HG02610 (cell line): ENCODE measurements around the gene BBC3.

ENCODE experiments used
- ATAC-seq: cut with Tn5 transposase; IDR thresholded peaks from one replicate; pipeline ENCODE4 v1.9.1; 2021; ENCODE audit warnings: mild to moderate bottlenecking, moderate library complexity; ENCODE audit not compliant: unreplicated experiment

Gene BBC3

DNA sequence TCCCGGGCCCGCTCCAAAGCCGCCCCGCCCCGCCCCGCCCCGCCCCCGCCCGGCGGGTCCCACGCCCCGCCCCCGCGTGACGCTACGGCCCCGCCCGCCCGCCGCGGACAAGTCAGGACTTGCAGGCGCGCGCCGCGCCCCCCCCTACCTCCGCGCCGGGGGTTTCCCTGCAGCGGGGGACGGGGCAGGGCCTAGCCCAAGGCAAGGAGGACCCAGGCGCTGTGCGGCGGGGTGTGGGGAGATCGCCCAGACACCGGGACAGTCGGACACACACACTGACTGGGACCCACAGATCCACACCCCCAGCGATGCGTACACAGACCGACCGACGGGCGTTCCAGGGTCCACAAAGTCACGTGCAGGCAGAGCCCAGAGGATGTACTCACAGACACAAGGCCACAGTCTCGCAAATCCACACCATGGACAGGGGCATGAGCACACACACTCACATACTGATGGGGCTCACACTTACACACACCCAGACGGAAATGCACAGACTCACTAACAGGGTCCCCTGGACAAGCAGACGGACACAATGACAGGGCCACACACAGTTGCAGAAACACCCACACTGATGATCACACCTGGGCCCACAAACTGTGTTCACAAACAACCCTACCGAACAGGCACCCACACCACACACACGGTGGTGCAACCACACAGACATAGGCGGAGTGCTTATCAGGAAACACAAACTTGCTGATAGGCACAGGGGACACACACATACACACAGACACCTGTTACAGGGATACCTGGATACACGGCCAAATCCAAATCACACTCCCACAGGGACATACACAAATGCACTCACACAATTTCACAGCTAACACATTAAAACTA, 436 bp upstream of the BBC3 start:
- ATAC-seq, result peak; percentile 40

DNA sequence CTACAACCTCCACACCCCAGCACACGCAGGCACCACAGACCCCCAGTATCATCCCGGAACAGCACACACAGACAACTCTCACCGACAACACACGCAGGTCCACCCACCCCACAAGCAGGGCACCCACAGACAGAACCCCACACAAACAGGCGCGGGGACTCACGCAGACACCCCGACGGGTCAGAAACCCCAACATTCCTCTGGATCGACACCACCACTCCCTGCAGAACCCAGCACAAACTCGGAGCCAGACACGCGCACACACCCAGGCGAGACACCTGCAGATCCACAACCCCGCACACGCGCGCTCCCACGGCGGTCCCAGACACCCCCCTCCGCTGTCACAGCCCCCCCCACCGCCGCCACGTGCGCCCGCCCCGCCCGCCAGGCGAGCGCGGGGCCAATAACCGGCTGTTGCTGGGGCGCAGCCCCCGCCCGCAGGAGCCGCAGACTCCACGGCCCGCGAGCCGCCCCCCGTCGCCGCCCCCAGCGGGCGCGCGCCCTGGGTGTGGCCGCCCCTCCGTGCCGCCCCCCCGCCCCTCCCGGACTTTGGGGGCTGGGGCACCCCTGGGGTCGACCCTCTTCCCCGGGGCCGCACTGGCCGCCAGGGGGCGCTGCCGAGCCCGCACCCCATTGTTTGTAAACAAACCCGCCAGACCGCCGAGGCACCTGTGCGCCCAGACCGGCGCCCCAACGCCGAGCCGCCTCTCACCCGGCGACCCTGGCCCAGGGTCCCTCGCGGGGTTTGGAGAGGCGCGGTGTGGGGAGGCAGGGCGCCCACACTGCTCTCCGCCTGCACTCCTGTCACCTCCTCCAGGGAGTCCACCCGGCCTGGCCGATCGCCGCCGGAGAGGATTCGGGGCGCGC, 712 bp downstream of the BBC3 start:
- no peak for ATAC-seq

DNA sequence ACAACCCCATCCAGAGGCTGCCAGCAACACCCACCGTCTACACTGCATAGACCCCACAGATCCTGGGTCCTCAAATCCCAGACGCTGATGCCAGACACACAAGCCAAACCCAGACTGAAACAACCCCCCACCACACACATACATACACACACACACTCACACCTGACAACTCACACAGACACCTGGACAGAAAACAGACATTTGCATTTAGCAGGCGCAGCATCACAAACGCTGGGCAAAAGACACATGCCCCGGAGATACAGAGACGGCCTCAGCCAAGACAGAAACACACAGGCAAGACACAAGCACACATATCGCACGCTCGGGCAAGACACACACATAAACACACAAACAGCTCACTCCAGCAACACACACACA, 1.3 kb downstream of the BBC3 start:
- no peak for ATAC-seq

DNA sequence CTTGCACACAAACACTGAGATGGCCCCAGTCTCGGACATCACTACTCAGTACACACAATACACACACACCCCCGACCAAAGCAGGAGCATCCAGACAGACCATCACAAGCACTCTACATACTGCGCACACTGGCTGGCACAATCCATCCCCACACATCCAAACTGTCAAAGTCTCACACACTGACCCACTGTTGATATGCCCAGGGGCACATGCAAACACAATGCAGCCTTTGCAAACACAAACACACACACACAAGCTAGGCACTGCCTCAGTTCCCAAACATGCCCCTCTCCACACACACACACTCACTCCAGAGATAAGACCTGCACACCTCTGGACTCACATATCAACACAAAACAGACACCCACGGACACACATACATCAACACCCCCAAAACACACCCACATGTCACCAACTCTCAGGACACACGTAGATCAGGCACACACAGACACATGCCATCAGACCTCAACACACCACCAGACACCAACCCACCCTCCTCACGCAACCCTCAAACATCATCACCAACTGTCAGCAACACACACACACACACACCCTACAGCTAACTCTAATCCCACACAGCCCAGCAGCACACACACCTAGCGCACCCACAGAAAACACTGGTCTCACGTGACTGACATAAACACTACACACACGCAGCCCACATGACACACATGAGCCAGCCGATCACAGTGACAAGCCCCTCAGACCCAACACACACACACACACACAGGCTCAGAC, 1.9 kb downstream of the BBC3 start:
- no peak for ATAC-seq

DNA sequence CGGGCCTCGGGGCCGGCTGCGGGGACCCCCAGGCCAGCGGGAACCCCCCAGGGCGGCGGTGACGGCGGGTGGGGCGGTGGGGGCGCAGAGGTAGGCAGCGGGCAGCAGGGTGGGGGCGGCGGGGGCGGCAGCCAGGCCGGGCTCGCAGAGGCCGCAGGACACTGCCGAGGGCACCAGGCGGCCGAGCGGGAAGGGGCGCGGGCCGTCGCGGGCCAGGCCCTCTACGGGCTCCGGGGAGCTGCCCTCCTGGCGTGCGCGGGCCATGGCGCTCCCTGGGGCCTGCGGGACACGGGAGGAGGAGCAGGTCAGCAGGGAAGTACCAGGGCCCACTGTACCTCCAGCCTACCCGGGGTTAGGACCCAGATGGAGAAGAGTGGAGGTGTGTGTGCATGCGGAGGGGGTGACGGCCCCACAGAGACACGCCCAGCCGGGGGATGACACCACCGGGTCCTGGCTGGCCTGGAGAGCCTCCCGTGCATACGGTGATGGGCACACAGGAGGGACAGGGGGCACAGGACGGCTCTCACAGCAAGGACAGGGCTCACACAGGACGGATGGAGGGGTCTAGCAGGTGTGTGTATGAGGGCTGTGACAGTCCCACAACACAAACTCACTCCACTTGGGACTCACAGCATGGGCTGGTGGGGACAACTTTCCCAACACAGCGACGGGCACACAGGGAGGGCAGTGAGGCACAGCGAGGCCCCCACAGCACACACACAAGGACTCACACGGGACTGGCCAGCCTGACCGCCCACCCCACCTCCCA, 2.6 kb downstream of the BBC3 start:
- no peak for ATAC-seq

DNA sequence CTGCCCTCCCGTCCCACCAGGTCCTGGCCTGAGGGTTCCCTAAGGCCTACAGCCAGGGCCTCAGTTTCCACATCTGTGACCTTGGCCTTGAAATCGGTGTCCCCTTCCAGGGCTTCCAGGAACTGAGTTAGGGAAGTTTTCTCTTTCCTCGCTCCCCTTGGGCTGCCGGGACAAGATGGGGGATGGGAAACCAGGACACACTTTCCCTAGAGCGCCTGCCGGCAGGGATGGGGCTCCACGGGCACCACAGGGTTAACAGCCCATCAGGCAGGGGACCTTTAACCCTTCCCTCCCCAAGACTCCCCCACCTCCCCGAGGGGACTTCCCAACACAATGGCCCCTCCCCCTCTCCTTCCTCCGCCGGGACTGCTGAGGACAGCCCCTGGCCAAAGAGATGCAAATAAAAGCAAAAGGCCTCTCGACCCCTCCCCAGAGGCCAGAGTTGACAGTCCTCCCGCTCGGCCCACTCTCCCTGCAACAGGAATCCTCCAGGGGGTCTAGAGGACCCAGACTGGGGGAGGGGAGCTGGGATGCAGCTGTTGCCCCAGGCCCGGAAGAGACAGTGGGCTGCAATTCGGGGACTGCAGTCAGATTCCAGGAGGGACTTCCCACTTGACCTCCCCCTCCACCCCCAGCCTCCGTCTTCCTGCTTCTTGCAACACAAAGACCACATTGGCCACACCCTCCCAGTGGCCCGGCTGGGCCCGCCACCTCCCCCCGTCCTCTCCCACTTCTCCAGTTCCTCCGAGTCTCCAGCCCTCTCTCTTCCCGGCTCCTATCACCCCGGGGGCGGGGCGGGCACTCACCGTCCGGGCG, 3.4 kb downstream of the BBC3 start:
- no peak for ATAC-seq

DNA sequence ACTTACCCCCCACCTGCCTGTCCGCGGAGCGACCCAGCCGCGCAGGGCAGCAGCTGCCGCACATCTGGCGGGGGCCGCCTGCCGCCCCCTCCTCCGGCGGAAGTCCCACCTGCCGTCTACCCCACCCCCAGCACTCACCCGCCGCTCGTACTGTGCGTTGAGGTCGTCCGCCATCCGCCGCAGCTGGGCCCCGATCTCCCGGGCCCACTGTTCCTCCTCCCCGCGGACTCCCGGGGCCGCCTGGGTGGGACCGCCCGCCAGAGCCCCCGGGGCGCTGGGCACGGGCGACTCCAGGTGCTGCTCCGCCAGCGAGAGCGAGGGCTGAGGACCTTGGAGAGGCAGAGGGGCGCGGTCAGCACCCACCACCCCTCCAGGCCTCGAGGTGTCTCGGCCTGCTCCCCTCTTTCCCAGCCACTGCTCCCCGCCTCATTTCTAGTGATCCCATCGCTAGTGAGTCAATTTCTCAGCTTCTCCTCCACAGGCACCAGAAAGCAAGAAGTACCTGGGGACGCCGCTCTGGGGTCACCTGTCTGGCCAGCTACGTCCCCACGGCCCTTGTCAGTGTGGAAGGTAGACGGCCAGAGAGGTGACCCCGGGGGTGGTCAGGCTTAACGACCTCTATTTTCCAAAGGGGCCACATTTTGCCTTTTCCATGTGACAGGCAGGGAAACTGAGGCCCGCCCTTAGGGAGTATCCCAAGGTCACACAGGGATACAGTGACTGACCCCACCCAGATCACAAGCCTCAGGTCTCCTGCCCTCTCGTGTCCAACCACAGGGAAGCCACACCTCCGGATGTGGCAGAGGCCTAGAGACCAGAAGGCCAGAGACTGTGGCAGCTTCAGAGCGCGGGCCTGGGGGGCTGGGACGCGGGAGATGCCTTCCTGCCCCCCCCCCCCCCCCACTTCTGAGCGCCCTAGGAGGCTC, 4.3 kb downstream of the BBC3 start:
- peak; percentile 23 for ATAC-seq

DNA sequence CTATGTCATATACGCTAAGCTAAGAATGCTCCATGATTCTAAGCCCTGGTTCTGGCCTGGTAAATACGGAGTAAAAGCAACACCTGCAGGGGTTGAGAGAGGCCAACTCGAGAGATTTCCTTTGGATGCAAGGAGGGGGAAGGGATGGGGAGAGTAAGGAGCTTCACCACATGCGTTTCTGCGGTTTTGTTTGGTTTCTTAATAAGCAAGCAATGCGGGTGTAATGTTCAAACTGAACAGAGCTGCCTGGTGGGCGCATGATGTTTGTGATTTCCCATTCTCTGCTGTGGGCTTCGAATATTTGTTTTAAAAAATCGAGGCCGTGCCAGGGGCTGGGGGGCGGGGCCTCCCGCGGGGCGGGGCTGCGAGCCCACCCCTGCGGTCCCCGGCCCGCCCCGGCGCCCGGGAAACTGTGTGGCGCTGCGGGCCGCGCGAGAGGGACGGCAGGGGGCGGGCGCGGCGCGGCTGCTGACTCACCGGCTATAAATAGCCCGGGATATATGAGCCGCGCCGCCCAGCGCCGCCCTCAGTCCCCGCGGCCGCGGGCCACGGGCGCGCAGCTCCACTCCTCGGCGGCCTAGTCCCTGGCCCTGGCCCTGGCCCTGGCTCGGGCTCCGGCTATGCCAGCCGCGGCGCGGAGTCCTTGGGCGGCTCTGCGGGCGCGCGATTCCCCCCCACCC, 5.1 kb downstream of the BBC3 start:
- ATAC-seq, result peak; percentile 37

DNA sequence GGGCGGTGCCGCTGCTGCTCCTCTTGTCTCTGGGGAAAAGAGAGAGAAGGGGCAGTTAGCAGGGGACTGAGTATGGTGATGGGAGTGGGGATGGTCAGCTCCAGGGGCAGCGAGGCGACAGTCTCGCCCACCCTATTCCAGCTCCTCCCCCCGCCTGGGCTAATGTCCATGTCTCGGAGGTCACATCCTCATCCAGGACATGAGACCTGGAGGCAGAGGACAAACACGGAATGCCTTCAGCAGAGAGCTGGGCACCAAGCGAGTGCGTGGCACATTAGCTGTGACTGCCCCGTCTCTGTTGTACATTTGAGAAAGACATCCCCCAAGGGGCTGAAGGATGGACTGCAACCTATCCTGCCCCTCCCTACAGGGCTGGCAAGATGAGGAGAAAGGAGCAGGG, 9.1 kb downstream of the BBC3 start:
- ATAC-seq, result no peak

DNA sequence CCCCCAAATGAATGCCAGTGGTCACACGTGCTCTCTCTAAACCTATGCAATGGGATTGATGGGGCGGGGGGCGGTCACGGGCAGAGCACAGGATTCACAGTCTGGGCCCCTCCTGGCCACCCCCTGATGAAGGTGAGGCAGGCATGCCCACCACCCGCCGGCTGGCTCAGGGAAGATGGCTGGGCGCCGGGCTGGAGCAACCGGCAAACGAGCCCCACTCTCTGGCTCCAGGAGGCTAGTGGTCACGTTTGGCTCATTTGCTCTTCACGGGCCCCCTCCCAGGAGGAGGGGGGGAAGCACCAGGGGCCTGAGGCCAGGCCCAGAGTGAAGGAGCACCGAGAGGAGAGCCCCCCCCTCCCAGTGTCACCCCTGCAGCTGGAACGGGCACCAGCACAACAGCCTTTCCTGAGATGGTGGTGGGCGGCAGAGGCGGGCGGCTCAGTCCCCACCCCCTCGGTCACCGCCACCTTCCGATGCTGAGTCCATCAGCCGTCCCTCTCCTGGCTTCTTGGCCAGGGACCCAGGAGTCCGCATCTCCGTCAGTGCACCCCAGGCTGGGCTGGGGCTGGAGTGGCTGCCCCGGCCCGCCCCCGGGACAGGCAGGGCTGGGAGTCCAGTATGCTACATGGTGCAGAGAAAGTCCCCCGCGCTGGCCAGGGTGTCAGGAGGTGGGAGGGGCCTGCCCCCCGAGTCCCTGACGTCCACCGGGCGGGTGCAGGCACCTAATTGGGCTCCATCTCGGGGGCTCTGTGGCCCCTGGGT, 9.7 kb downstream of the BBC3 start:
- ATAC-seq, result no peak

DNA sequence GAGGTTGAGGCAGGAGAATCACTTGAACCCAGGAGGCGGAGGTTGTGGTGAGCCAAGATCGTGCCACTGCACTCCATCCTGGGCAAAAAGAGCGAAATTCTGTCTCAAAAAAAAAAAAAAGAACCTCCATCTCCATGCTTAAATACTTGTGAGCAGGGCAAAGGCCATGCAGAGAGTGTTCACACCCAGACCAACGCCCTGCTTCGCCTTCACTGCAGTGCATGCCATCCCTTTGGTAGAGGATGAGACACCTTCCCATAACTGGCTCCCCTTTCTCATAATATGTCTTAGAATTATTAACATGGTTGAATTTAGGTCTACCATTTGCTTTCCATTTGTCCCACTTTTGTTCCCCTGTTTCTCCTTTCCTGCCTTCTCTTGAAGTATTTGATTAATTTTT, 15.4 kb downstream of the BBC3 start:
- ATAC-seq, result no peak

DNA sequence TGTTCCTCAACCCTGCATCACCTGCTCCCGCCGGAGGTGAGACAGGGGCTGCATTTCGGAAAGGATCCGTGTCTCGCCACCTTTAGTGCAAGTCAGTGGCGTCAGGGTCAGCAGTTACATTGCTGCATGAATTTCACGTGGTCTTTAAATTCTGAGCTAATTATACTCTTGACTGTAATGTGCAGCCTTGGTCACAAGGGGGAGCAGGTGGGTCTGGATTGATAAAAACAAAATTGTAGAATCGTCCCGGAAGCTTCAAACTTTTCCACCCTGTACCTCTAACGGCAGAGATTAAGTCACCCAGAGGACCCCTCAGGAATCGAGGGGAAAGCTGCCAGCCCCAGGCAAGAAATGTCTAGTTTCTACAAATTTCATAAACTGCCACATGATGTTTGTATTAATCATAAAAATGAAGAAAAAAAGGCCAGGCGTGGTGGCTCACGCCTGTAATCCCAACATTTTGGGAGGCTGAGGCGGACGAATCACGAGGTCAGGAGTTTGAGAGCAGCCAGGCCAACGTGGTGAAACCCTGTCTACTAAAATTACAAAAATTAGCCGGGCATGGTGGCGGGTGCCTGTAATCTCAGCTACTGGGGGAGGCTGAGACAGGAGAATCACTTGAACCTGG, 20.2 kb downstream of the BBC3 start:
- ATAC-seq, result no peak

DNA sequence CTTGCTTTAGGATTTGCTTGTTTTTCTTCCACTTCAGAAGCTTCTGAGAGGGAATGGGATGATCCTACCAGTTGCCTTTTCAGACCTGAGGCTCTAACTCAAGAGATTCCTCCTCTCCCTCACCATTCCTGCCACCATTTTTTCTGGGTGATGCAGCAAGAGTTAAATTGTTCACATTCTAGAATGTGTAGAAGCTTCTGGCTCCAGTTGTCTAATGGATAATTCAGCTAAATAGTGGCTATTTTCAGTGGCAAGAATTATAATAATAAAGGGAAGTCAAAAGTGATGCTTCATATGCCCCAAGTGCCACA, 20.9 kb downstream of the BBC3 start:
- no peak for ATAC-seq

DNA sequence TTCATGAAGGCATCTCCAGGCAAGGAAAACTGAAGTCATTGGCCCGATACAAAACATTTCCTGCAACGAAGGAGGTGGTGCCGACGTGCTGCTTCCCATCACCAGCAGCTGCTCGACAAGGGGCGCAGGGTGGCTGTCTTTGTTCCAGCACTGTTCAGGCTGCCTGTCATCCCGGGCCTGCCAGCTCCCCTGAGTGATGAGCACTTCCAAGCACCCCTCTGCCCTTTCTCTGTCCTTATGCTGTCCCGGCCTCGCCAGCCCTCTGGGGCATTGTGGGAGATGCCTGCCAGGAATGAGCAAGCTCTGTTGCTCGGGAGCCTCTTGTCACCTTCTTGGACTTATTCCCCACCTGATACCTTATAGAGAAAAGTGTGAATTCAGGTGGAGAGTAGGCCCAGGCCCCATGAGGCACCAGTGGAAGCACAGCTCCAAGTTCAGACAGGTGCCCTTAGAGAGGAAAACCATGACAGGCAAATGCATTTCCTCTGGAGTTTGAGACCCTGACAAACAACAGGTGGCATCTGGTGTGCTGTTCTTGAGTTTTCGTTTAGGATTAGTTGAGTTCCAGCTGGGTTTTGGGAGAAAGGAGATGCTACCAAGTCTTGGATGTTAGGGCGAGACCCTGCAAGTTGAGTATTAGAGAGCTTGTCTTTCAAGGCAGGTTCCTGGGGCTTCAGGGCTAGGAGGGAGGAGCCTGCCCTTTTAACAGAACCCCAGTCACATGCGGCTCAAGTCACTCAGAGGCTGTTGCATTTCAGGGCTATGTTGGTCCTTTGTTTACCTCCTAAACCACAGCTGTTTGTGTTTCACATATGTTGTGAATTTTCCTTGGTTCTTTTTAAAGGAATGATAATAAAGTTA, 21.4 kb downstream of the BBC3 start:
- ATAC-seq, result no peak

DNA sequence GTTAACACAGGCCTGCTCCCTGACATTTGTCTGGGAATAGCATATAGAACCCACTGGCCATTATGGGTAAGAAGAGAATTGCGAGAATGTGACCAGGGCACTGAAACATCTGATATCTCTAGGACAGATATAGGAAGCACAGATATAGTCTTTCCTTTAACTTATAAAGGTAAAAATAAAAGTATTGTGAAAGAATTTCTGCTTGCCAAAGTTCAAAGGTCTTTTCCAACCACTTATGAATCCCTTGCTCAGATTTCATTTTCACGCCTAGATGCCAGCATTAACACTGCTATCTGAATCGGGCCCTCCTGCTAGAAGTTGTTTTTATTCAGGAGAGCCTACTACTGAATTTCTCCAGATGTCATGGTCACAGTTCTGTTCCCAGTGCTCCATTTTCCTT, 27.7 kb downstream of the BBC3 start:
- no peak for ATAC-seq

DNA sequence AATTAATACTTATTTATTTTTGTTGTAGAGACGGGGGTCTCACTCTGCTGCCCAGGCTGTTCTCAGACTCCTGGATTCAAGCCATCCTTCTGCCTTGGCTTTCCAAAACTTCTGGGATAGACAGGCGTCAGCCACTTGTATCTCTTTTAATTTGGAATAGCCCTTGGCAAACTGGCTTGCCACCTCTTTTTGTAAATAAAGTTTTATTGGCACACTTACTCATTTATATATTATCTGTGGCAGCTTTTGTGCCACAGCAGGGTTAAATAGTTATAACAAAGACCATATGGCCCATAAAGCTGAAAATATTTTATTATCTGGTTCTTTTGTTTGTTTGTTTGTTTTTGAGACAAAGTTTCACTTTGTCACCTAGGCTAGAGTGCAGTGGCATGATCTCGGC, 30.5 kb downstream of the BBC3 start:
- no peak for ATAC-seq
